ENCODE results near the gene OMA1.

Gene OMA1

DNA sequence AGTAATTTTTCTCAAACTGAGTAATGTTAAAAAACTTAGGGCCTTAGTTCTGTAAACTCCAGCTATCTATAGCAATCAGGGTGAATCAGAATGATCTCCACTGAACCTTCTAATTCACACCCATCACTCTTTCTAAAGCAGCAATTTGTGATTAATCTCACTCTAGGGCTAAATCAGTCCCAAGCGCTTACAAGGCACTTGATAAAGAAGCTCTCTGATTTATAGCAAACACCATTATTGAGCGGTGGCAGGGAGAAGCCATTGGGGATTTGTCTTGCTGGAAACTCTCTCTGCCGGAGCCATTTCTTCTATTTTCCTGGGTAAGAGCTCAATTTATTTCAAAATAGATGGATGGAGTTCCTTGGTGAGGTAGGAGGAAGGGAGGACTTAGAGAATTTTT lies 77.0 kb downstream of the OMA1 start:
- Histone ChIP-seq H3K9ac (ENCODE audit: low read length) (no peak overlapping the region), H3K36me3 (ENCODE audit: insufficient read depth, low read length) (no peaks in the 10 kb centered on the region), H3K4me3 (ENCODE audit: low read depth in 1 of 2, low read length in 2 of 2) (no peak overlapping the region), H3K4me1 (ENCODE audit: insufficient read depth, low read length) (no peaks in the 10 kb centered on the region), H3K27me3 (ENCODE audit: control insufficient read depth in 1 of 2, insufficient read depth in 2 of 2, low read length in 2 of 2) (no peaks in the 10 kb centered on the region), H3K9me3 (ENCODE audit: low read length) (no peaks in the 10 kb centered on the region), H3K27ac (ENCODE audit: low read depth, low read length) (no peak overlapping the region)

GRCh38 chr1:58469016-58469415 lies 77.5 kb downstream of the OMA1 start:
- no peaks in the 10 kb centered on the region for H3K36me3 ChIP-seq (ENCODE audit: insufficient read depth, low read length)
- H3K9ac ChIP-seq (ENCODE audit: low read length): no peak overlapping the region

GRCh38 chr1:58468612-58469011 lies 77.9 kb downstream of the OMA1 start:
- Histone ChIP-seq H3K9ac (ENCODE audit: low read length) (no peak overlapping the region), H3K4me1 (ENCODE audit: insufficient read depth, low read length) (no peaks in the 10 kb centered on the region), H3K27me3 (ENCODE audit: control insufficient read depth in 1 of 2, insufficient read depth in 2 of 2, low read length in 2 of 2) (no peaks in the 10 kb centered on the region), H3K9me3 (ENCODE audit: low read length) (no peaks in the 10 kb centered on the region), H3K4me3 (ENCODE audit: low read depth in 1 of 2, low read length in 2 of 2) (no peak overlapping the region), H3K36me3 (ENCODE audit: insufficient read depth, low read length) (no peaks in the 10 kb centered on the region), H3K27ac (ENCODE audit: low read depth, low read length) (no peak overlapping the region)

More at GRCh38 chr1:58469016-58469415, 77.5 kb downstream of the OMA1 start:
- H3K27ac ChIP-seq (ENCODE audit: low read depth, low read length): no peak overlapping the region
- no peaks in the 10 kb centered on the region for H3K4me1 ChIP-seq (ENCODE audit: insufficient read depth, low read length)
- no peak overlapping the region for H3K4me3 ChIP-seq (ENCODE audit: low read depth in 1 of 2, low read length in 2 of 2)
- no peaks in the 10 kb centered on the region for H3K9me3 ChIP-seq (ENCODE audit: low read length)
- H3K27me3 ChIP-seq (ENCODE audit: control insufficient read depth in 1 of 2, insufficient read depth in 2 of 2, low read length in 2 of 2): no peaks in the 10 kb centered on the region

DNA sequence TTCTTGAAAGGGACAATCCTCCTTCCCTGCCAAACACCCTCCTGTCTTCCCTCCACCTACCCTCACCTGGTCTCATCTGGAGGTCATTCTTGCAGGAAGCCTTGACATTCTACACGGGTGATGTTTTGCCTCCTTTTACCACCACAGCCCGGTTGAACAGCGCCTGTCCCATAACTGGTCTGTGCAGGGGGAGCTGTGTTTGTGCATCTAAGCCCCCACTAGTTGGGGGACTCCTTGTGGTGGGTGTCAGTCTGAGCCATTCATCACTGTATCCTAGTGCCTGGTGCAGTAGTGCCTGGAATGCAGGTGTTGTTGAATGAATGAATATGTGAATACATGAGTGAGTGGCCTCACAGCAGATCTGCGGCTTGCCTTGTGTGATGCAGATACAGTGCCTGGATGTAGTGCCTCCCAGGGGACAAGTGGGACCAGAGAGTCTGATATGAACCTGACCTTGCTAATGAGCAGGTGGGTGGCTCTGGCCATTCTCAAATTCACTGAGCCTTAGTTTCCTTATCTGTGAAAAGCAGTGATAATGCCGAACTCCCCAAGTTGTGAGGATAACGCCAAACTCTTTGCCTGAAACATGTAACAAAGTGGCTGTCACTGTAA lies 79.8 kb downstream of the OMA1 start:
- Histone ChIP-seq H3K9me3 (ENCODE audit: low read length) (no peaks in the 10 kb centered on the region), H3K9ac (ENCODE audit: low read length) (no peak overlapping the region), H3K27me3 (ENCODE audit: control insufficient read depth in 1 of 2, insufficient read depth in 2 of 2, low read length in 2 of 2) (no peaks in the 10 kb centered on the region), H3K36me3 (ENCODE audit: insufficient read depth, low read length) (no peaks in the 10 kb centered on the region), H3K27ac (ENCODE audit: low read depth, low read length) (no peak overlapping the region), H3K4me1 (ENCODE audit: insufficient read depth, low read length) (no peaks in the 10 kb centered on the region), H3K4me3 (ENCODE audit: low read depth in 1 of 2, low read length in 2 of 2) (no peak overlapping the region)

DNA sequence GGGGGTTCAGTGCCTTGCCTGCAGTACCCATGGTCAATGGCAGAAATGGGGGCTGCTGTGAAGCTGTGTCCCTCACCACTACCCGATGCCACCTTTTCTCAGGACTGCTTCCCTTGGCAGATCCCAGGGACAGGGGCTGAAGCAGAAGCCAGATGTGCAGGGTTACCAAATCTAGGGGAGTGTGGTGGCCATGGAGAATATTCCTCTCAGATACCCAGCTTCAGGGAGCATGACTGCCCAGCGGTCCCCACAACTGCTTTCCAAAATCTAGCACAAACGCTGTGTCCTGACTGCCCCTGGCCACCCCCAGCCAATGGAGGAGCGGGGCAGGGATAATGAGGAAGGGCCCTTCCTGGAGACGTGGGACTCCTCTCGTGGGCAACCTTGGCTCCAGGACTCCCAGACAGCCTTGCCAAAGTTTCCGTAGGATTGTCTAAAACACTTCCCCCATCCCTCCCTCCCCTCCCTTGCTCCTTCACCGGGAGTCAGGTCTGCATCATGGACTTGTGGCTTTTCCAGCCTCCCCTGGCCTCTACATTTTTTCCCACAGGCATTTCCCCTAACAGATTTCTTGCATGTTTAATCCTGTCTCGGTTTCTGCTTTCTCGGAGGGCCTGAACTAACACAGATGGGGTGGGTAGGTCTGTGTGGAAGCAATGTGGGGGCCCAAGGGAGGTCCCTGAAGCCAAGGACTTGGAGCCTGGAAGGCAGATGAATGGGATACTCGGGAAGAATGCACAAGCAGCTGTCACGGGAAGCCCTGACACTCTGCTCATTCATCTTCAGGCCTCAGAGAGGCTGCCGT lies 80.5 kb downstream of the OMA1 start:
- Histone ChIP-seq H3K4me1 (ENCODE audit: insufficient read depth, low read length) (no peaks in the 10 kb centered on the region), H3K9me3 (ENCODE audit: low read length) (no peaks in the 10 kb centered on the region), H3K36me3 (ENCODE audit: insufficient read depth, low read length) (no peaks in the 10 kb centered on the region), H3K9ac (ENCODE audit: low read length) (no peak overlapping the region), H3K27me3 (ENCODE audit: control insufficient read depth in 1 of 2, insufficient read depth in 2 of 2, low read length in 2 of 2) (no peaks in the 10 kb centered on the region), H3K4me3 (ENCODE audit: low read depth in 1 of 2, low read length in 2 of 2) (no peak overlapping the region), H3K27ac (ENCODE audit: low read depth, low read length) (no peak overlapping the region)

DNA sequence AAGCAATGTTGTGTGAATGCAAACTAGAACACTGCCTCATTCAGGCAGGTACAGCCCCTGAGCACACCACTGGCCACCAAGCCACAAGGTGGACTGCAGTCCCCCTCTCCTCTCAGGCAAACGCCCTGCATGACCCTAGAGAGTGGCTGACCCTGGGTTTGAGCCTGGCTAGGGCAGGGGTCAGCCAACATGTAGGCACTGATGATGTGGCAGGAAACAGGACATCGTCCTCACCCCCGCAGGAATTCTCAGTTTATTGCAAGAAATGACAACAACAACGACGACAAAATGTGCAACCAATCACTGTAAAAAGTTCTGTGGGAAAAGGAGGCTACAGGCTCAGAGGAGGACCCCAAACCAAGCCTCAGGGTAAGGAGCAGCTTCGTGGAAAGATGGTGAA lies 81.3 kb downstream of the OMA1 start:
- H3K4me1 ChIP-seq (ENCODE audit: insufficient read depth, low read length): no peaks in the 10 kb centered on the region
- H3K27me3 ChIP-seq (ENCODE audit: control insufficient read depth in 1 of 2, insufficient read depth in 2 of 2, low read length in 2 of 2): no peaks in the 10 kb centered on the region
- no peak overlapping the region for H3K27ac ChIP-seq (ENCODE audit: low read depth, low read length)
- no peak overlapping the region for H3K9ac ChIP-seq (ENCODE audit: low read length)
- no peaks in the 10 kb centered on the region for H3K36me3 ChIP-seq (ENCODE audit: insufficient read depth, low read length)
- no peaks in the 10 kb centered on the region for H3K9me3 ChIP-seq (ENCODE audit: low read length)
- H3K4me3 ChIP-seq (ENCODE audit: low read depth in 1 of 2, low read length in 2 of 2): no peak overlapping the region

DNA sequence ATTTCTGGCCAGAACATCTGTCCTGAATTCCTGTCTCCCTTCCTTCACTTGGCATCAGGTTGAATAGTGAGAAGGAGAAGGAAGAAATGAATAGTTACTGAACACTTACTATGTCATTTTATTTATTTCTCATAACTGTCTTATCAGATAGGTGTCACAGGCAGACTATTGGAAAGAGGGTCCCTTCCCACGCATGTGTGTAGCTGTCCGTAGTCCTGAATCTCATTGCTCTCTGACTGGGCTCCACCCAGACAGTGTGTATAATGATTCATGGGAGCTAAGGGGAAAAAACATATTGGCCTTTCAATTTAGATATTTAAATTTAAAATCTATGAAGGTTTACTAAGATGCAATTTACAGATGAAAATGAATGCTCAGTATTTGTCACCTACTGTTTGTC lies 86.1 kb downstream of the OMA1 start:
- no peaks in the 10 kb centered on the region for H3K4me1 ChIP-seq (ENCODE audit: insufficient read depth, low read length)
- no peaks in the 10 kb centered on the region for H3K36me3 ChIP-seq (ENCODE audit: insufficient read depth, low read length)
- H3K4me3 ChIP-seq (ENCODE audit: low read depth in 1 of 2, low read length in 2 of 2): no peak overlapping the region
- no peak overlapping the region for H3K27ac ChIP-seq (ENCODE audit: low read depth, low read length)
- no peak overlapping the region for H3K9ac ChIP-seq (ENCODE audit: low read length)
- no peaks in the 10 kb centered on the region for H3K27me3 ChIP-seq (ENCODE audit: control insufficient read depth in 1 of 2, insufficient read depth in 2 of 2, low read length in 2 of 2)
- H3K9me3 ChIP-seq (ENCODE audit: low read length): no peaks in the 10 kb centered on the region

DNA sequence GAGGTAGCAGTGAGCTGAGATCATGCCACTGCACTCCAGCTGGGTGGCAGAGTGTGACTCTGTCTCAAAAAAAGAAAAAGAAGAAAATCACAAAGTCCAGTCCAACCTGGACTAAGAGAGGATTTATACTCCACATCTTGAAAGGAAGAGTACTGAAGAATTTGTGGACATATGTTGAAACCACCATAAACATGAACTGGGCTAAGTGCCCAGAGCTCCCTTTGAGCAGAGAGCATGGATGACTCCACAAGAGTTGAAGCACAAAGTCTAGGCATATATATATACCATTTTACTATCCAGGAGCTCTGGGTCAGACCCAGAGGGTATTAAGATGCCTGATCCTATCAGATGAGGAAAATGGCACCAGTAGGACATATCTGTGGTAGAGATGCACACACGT lies 86.6 kb downstream of the OMA1 start:
- no peaks in the 10 kb centered on the region for H3K36me3 ChIP-seq (ENCODE audit: insufficient read depth, low read length)
- no peak overlapping the region for H3K9ac ChIP-seq (ENCODE audit: low read length)
- no peaks in the 10 kb centered on the region for H3K4me1 ChIP-seq (ENCODE audit: insufficient read depth, low read length)
- no peak overlapping the region for H3K4me3 ChIP-seq (ENCODE audit: low read depth in 1 of 2, low read length in 2 of 2)
- no peak overlapping the region for H3K27ac ChIP-seq (ENCODE audit: low read depth, low read length)
- no peaks in the 10 kb centered on the region for H3K27me3 ChIP-seq (ENCODE audit: control insufficient read depth in 1 of 2, insufficient read depth in 2 of 2, low read length in 2 of 2)
- no peaks in the 10 kb centered on the region for H3K9me3 ChIP-seq (ENCODE audit: low read length)

DNA sequence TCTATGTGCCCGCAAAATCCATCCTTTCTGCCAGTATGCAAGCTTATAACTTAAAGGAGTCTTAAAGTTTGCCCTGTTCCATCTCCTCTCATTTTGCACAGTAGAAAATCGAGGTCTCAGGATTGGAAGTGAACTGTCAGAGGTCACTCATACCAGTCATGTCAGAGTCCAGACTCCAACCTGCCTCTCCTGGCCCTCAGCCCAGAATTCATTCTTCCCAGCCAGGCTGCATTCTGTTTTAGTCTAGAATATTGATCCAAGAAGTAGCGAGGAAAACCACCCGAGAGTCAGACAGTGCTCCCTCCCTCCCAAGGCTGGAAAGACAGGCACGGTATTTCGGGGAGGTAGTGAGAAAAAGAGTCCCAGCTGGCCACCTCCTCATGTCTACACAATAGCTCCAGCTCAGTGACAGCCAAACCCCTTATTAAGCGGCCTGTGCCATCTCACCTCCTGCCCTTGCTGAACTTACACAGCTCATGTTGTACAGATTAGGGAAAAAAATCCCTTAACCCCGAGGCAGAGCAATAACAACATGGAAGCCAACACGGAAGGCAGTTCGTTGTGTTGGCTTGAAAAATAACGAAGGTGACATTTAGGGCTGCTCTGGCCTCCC lies 89.4 kb downstream of the OMA1 start:
- Histone ChIP-seq H3K4me3 (ENCODE audit: low read depth in 1 of 2, low read length in 2 of 2) (no peak overlapping the region), H3K9ac (ENCODE audit: low read length) (no peak overlapping the region), H3K4me1 (ENCODE audit: insufficient read depth, low read length) (no peaks in the 10 kb centered on the region), H3K27me3 (ENCODE audit: control insufficient read depth in 1 of 2, insufficient read depth in 2 of 2, low read length in 2 of 2) (no peaks in the 10 kb centered on the region), H3K27ac (ENCODE audit: low read depth, low read length) (no peak overlapping the region), H3K9me3 (ENCODE audit: low read length) (no peaks in the 10 kb centered on the region), H3K36me3 (ENCODE audit: insufficient read depth, low read length) (no peaks in the 10 kb centered on the region)

- no peak overlapping the region for H3K27ac ChIP-seq (ENCODE audit: low read depth, low read length)
- H3K27me3 ChIP-seq (ENCODE audit: control insufficient read depth in 1 of 2, insufficient read depth in 2 of 2, low read length in 2 of 2): no peaks in the 10 kb centered on the region
- no peak overlapping the region for H3K9ac ChIP-seq (ENCODE audit: low read length)
- H3K4me3 ChIP-seq (ENCODE audit: low read depth in 1 of 2, low read length in 2 of 2): no peak overlapping the region
- H3K36me3 ChIP-seq (ENCODE audit: insufficient read depth, low read length): no peaks in the 10 kb centered on the region
- no peaks in the 10 kb centered on the region for H3K4me1 ChIP-seq (ENCODE audit: insufficient read depth, low read length)
- no peaks in the 10 kb centered on the region for H3K9me3 ChIP-seq (ENCODE audit: low read length)
Measured at GRCh38 chr1:58456470-58456869, 90.1 kb downstream of the OMA1 start.

DNA sequence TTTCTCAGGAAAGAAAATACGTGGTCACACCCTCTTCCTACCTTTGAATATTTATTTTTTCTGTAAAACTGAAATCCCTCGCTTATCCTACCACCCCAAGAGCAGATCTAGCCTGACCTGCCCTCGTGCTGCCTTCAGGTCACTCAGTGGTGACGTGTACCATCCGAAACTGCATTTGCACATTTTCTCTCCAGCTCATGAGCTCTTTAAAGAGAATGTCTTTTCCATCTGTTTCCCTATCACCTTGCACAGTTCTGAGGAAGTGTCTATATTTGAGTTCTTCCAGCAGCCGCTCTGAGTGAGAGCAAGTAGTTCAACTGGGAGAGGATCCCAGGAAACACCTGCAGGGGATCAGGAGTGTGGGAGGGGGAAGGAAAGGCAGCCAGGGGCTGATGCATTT lies 91.7 kb downstream of the OMA1 start:
- no peaks in the 10 kb centered on the region for H3K4me1 ChIP-seq (ENCODE audit: insufficient read depth, low read length)
- H3K9me3 ChIP-seq (ENCODE audit: low read length): no peaks in the 10 kb centered on the region
- H3K27ac ChIP-seq (ENCODE audit: low read depth, low read length): no peak overlapping the region
- no peaks in the 10 kb centered on the region for H3K36me3 ChIP-seq (ENCODE audit: insufficient read depth, low read length)
- no peak overlapping the region for H3K9ac ChIP-seq (ENCODE audit: low read length)
- H3K27me3 ChIP-seq (ENCODE audit: control insufficient read depth in 1 of 2, insufficient read depth in 2 of 2, low read length in 2 of 2): no peaks in the 10 kb centered on the region
- no peak overlapping the region for H3K4me3 ChIP-seq (ENCODE audit: low read depth in 1 of 2, low read length in 2 of 2)

Data from muscle layer of colon (tissue), 2 donors.